ENCODE data around the gene CACNA1D.

DNA sequence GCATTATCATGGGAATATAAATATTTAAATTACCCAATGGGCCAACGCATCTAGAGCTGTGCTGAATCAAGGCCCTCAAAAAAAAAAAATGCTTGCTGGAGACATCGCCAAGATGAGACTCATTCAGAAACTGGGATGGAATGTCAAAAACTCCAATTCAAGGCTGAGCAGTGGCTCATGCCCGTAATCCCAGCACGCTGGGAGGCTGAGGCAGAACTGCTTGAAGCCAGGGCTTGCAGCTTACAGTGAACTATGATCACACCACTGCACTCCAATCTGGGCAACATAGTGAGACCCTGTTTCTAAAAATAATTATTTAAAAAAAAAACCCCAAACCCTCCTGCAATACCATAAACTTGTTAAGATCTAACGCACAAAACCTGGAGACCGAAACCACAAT, 3.1 kb upstream of the CACNA1D start:
- TF ChIP-seq, protein P1, sequence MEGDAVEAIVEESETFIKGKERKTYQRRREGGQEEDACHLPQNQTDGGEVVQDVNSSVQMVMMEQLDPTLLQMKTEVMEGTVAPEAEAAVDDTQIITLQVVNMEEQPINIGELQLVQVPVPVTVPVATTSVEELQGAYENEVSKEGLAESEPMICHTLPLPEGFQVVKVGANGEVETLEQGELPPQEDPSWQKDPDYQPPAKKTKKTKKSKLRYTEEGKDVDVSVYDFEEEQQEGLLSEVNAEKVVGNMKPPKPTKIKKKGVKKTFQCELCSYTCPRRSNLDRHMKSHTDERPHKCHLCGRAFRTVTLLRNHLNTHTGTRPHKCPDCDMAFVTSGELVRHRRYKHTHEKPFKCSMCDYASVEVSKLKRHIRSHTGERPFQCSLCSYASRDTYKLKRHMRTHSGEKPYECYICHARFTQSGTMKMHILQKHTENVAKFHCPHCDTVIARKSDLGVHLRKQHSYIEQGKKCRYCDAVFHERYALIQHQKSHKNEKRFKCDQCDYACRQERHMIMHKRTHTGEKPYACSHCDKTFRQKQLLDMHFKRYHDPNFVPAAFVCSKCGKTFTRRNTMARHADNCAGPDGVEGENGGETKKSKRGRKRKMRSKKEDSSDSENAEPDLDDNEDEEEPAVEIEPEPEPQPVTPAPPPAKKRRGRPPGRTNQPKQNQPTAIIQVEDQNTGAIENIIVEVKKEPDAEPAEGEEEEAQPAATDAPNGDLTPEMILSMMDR (IDR thresholded peaks at IDR 0.05), result no peak
- TF ChIP-seq POLR2A (IDR thresholded peaks at IDR 0.05), result no peak
